ENCODE results near the gene TTLL9. TPM values are rescaled to one million over a fixed set of nuclear protein-coding genes. Genes with fewer than 3 reads are reported as not detected.
A peak's percentile ranks its signal among the peaks of the same experiment; 100 is the strongest.

Gene TTLL9
- total RNA-seq, 2 donors from 2014 or later = not detected

DNA sequence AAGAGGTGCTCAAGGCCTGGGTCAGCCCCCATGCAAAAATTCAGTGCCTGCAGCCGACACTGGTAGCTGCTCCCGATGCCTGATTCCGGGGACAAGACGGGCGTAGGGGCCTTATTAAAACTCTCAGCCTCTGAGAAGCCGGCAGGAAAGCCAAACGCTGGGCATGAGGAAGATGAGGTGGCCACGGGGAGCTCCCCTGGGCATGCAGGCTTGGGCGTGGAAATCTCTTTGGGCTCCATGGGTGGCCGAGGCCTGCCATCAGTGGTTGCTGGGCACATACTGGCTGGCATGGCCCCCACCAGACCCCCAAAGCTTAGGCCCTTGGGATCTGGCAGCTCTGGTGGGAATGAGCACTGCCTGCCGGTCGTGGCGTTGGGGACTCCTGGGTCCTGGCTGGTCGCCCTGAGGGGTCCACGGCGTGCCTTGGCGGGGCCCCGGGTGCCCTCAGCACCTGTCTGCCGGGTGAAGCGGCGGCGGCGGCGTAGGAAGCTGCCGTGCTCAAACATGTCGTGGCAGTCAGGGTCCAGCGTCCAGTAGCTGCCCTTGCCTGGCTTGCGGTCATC, 25.6 kb upstream of the TTLL9 start:
- Histone ChIP-seq H3K4me1 (no peaks in the 10 kb centered on the region), H3K9me3 (no peaks in the 10 kb centered on the region), H3K27ac (no peak overlapping the region), H3K27me3 (no peaks in the 10 kb centered on the region), H3K4me3 (no peak overlapping the region), H3K9ac (ENCODE audit: low read depth in 2 of 2, low read length in 2 of 2) (no peak overlapping the region), H3K36me3 (no peaks in the 10 kb centered on the region)
- TF ChIP-seq, protein P1, sequence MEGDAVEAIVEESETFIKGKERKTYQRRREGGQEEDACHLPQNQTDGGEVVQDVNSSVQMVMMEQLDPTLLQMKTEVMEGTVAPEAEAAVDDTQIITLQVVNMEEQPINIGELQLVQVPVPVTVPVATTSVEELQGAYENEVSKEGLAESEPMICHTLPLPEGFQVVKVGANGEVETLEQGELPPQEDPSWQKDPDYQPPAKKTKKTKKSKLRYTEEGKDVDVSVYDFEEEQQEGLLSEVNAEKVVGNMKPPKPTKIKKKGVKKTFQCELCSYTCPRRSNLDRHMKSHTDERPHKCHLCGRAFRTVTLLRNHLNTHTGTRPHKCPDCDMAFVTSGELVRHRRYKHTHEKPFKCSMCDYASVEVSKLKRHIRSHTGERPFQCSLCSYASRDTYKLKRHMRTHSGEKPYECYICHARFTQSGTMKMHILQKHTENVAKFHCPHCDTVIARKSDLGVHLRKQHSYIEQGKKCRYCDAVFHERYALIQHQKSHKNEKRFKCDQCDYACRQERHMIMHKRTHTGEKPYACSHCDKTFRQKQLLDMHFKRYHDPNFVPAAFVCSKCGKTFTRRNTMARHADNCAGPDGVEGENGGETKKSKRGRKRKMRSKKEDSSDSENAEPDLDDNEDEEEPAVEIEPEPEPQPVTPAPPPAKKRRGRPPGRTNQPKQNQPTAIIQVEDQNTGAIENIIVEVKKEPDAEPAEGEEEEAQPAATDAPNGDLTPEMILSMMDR (IDR thresholded peaks at IDR 0.05) = no peak
- no peak for DNase-seq
- intact Hi-C loops (cut with DNase I) = no loop called here

DNA sequence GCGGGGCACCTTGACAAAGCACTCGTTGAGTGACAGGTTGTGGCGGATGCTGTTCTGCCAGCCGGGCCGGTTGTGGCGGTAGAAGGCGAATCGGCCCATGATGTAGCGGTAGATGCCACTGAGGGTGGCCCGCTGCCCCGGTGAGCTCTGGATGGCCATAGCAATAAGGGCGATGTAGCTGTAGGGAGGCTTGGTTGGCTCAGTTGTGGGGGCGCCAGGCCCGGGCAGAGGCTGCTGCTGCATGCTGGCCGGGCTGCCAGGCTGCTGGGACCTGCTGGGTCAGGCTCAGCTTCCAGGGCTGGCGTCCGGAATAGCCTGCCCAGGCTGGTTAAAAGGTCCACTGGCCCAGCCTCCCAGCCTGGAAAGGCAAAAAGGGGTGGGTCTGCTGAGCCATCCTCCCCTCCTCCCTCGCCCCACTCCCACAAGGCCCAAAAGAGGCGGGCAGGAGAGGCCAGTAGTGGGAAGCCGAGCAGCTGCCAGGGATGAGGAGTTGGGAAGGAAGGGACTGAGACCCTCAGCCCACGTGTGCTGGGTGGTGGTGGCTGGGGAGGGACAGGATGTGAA, 25.1 kb upstream of the TTLL9 start, which contains the start of gene FOXS1:
Gene FOXS1, minus strand, starts transcription at position 305 of the 564 bp plus-strand sequence. Its CDS starts 62 bp downstream, at position 243.
- Histone ChIP-seq H3K27ac (no peak within 1 kb of the TSS), H3K4me3 (no peak within 1 kb of the TSS), H3K4me1 (no peaks in the 10 kb centered on the region), H3K36me3 (no peaks in the 10 kb centered on the region), H3K9ac (ENCODE audit: low read depth in 2 of 2, low read length in 2 of 2) (no peak within 1 kb of the TSS), H3K27me3 (no peaks in the 10 kb centered on the region), H3K9me3 (no peaks in the 10 kb centered on the region)
- intact Hi-C loops (cut with DNase I) = no loop called here
- TF ChIP-seq, protein P1 (IDR thresholded peaks at IDR 0.05) = no peak
- no peak for DNase-seq

DNA sequence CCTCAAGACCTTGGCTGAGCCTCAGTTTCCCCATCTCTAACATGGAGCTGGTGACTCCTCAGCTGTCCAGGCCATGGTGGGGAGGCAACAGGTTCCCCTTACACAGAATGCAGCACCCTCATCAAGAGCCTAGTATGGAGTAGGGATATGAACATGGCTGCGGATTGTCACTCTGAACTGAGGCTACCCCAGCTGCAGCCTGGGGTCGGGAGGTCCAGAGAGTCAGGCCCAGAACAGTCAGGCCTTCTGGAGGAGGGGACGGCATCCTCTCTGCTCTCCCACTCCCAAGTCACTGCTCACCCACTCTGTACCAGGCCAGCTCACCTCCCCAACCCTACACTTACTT, 23.7 kb upstream of the TTLL9 start:
- Histone ChIP-seq H3K4me1 (no peaks in the 10 kb centered on the region), H3K9me3 (no peaks in the 10 kb centered on the region), H3K27me3 (no peaks in the 10 kb centered on the region), H3K36me3 (no peaks in the 10 kb centered on the region), H3K9ac (ENCODE audit: low read depth in 2 of 2, low read length in 2 of 2) (no peak overlapping the region), H3K4me3 (no peak overlapping the region), H3K27ac (no peak overlapping the region)
- intact Hi-C loops (cut with DNase I) = no loop called here
- DNase-seq = no peak
- TF ChIP-seq, protein P1 (IDR thresholded peaks at IDR 0.05) = no peak

DNA sequence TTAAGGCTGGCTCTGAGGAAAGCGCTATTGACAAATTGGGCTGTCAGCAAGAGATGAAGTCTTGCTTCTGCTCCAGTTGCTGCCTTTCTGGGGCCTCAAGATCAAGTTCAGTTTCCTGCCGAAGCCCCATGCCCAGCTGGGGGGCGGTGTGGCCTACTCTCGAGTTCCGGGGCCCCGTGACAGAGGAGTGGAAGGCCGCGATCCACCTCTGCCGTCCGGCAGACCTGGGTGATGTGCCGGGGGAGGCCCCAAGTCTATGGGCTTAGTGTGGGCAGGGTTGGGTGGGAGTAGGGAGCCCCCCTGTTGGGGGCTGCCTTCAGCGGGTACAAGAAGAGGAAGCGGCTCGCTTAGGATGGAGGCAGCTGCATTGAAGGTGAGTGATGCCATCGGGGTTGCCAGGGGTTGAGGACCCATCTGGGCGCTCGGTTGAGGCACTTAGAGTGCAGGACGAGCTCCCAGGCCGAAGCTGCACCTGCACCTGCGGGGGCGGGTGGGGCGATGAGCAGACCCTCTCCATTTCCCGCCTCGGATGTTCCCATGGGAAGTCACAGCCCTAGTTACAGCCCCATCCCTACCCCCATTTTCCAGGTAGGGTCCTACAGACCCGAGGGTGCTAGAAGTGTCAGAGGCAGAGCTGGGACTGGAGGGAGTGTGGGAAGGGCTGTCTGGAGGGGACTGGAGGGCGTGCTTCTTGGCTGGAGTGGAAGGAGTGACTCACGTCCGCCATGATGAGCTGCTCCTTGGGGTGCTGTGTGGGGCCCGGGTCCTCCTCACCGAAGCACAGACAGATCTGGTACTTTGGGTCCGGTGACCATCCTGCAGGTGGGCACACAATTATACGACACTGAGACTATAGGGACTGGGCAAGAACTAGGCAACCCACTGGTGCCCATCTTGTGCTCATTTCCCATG, 22.1 kb upstream of the TTLL9 start:
- TF ChIP-seq, protein P1 (IDR thresholded peaks at IDR 0.05) = no peak
- Histone ChIP-seq H3K4me1 (no peaks in the 10 kb centered on the region), H3K27ac (no peak overlapping the region), H3K4me3 (no peak overlapping the region), H3K9me3 (no peaks in the 10 kb centered on the region), H3K9ac (ENCODE audit: low read depth in 2 of 2, low read length in 2 of 2) (no peak overlapping the region), H3K27me3 (no peaks in the 10 kb centered on the region), H3K36me3 (no peaks in the 10 kb centered on the region)
- no peak for DNase-seq
- intact Hi-C loops (cut with DNase I) = no loop called here

DNA sequence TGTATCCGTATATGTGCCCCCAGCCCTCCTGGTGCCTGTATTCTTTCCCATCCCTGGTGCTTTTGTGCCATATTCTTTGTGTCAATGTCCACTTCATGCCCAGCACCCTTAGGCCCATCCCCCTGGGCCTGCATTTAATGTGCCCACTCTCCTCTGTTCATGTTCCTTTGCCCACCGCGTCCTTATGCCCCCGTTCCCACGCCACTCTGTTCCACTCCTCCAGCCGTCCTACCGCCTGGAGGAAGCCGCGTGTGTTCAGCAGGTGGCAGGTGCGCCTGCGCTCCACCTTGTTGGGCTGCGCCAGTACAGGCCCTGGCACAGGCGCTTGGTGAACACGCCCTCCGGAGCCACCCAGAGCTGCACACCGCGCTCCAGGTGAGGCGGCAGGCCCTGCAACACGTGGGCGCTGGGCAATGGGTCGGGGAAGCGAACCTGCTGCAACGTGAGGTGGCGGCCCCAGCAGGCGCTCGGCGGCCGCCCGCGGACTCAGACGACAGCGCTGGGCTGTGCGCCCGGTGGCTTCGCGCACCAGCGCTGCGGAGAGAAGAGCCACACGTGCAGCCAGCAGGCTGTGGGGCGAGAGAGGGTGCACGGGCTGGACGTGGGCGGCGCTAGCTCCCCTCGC, 21.0 kb upstream of the TTLL9 start:
- intact Hi-C loops (cut with DNase I) = no loop called here
- H3K36me3 ChIP-seq = no peaks in the 10 kb centered on the region
- no peak overlapping the region for H3K9ac ChIP-seq (ENCODE audit: low read depth in 2 of 2, low read length in 2 of 2)
- DNase-seq = peak; percentile 57
- H3K9me3 ChIP-seq = no peaks in the 10 kb centered on the region
- no peak overlapping the region for H3K27ac ChIP-seq
- H3K4me3 ChIP-seq = no peak overlapping the region
- no peaks in the 10 kb centered on the region for H3K27me3 ChIP-seq
- no peaks in the 10 kb centered on the region for H3K4me1 ChIP-seq
- TF ChIP-seq, protein P1 (IDR thresholded peaks at IDR 0.05) = no peak
